Endothelial cell (in vitro differentiated cells): ENCODE data around the gene SLC36A1. TPM values are rescaled to one million over a fixed set of nuclear protein-coding genes. Genes with fewer than 3 reads are reported as not detected.

ENCODE experiments used
- DNase-seq: peaks from one replicate; pipeline ENCODE4 v3.0.0; 2021; ENCODE audit warnings: low spot score
- H3K27ac Mint-ChIP-seq: one replicate; pipeline ENCODE4 v1.8.0; 2021; ENCODE audit warnings: mixed read lengths, inconsistent platforms; ENCODE audit not compliant: unreplicated experiment
- H3K27me3 Mint-ChIP-seq: one replicate; pipeline ENCODE4 v1.8.0; 2021; ENCODE audit warnings: mild to moderate bottlenecking, moderate library complexity, mixed read lengths, inconsistent platforms; ENCODE audit not compliant: unreplicated experiment
- H3K36me3 Mint-ChIP-seq: one replicate; pipeline ENCODE4 v1.8.0; 2021; ENCODE audit warnings: mild to moderate bottlenecking, low read depth, mixed read lengths, inconsistent platforms; ENCODE audit not compliant: unreplicated experiment
- H3K4me1 Mint-ChIP-seq: one replicate; pipeline ENCODE4 v1.8.0; 2021; ENCODE audit warnings: mild to moderate bottlenecking, mixed read lengths, inconsistent platforms; ENCODE audit not compliant: unreplicated experiment
- H3K4me3 Mint-ChIP-seq: one replicate; pipeline ENCODE4 v1.8.0; 2021; ENCODE audit warnings: mild to moderate bottlenecking, mixed read lengths, inconsistent platforms; ENCODE audit not compliant: unreplicated experiment
- H3K9me3 Mint-ChIP-seq: one replicate; pipeline ENCODE4 v1.8.0; 2021; ENCODE audit warnings: mixed read lengths, inconsistent platforms; ENCODE audit not compliant: unreplicated experiment
- long read RNA-seq: library from polyadenylated mRNA; unstranded; transcript quantifications from one replicate; pipeline ENCODE4 v2.0.0, GENCODE V29; 2020; ENCODE audit not compliant: unreplicated experiment
- total RNA-seq: library from RNA; stranded (reverse); fragmentation: NEBNext Ultra II Directional; extraction: Animal tissue kit (Norgen Biotek cat#: 25700); gene quantifications from one replicate; pipeline ENCODE4 v1.2.1, GENCODE V29; 2021; ENCODE audit not compliant: unreplicated experiment
- TF ChIP-seq, protein P1 (sequence below): fragments of 200-600 bp; sonication (generic); IDR thresholded peaks from one replicate; pipeline ENCODE4 v1.5.0; 2021; ENCODE audit warnings: antibody characterized with exemption; ENCODE audit not compliant: unreplicated experiment

Gene SLC36A1
- 4.8 TPM for total RNA-seq
- long read RNA-seq: 0 reads

DNA sequence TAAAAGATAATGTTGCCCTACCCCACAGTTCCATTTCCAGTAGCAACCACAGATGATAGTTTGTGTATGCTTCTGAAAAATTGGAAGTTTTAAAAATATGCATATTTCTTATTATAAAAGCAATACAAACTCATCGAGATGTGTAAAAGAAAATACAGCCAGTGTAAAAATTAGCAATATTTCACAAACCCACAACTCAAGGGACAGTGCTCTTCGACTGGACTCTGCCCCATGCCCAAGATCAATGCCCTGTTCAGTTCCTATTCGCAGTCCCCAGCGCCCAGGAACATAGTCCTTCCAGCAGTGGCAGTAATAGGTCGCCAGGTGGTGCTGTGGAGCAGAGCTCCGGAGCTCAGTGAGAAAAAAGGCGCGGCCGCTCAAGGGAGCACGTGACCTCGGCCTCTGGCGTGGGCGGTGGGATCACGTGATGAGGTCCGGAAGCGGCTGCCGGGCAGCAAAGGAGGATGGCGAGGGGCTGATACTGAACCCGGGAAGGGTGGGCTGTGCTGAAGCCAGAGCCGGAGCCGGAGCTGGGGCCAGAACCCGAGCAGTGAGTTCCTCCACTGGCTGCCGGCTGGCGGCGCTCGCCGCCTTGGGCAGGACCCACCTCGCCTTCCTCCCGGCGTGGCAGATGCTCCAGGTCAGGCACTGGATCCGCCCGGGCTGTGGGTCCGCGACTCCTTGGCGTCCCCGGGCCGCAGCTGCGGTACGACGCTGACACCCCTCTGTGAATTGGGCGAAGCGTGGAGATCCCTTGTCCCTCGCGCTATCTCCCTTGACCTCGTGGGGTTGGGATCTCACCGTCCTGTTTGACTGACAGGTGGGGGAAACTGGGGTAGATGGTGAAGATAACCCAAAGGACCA lies at the start of gene SLC36A1:
Gene SLC36A1 (plus strand): TSS at position 430 of the 864 bp plus-strand sequence. CDS start 11,190 bp downstream, outside the sequence.
- DNase-seq: peak; percentile 93
- H3K36me3 Mint-ChIP-seq: no peaks in the 10 kb centered on the region
- H3K9me3 Mint-ChIP-seq: no peaks in the 10 kb centered on the region
- peaks cover 3% of the 10 kb centered on the region for H3K27me3 Mint-ChIP-seq
- no peak within 1 kb of the TSS for H3K27ac Mint-ChIP-seq
- peak within 1 kb of the TSS; percentile 94 for H3K4me3 Mint-ChIP-seq
- TF ChIP-seq, protein P1, sequence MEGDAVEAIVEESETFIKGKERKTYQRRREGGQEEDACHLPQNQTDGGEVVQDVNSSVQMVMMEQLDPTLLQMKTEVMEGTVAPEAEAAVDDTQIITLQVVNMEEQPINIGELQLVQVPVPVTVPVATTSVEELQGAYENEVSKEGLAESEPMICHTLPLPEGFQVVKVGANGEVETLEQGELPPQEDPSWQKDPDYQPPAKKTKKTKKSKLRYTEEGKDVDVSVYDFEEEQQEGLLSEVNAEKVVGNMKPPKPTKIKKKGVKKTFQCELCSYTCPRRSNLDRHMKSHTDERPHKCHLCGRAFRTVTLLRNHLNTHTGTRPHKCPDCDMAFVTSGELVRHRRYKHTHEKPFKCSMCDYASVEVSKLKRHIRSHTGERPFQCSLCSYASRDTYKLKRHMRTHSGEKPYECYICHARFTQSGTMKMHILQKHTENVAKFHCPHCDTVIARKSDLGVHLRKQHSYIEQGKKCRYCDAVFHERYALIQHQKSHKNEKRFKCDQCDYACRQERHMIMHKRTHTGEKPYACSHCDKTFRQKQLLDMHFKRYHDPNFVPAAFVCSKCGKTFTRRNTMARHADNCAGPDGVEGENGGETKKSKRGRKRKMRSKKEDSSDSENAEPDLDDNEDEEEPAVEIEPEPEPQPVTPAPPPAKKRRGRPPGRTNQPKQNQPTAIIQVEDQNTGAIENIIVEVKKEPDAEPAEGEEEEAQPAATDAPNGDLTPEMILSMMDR: peak; percentile 95
- peaks cover 5% of the 10 kb centered on the region for H3K4me1 Mint-ChIP-seq

DNA sequence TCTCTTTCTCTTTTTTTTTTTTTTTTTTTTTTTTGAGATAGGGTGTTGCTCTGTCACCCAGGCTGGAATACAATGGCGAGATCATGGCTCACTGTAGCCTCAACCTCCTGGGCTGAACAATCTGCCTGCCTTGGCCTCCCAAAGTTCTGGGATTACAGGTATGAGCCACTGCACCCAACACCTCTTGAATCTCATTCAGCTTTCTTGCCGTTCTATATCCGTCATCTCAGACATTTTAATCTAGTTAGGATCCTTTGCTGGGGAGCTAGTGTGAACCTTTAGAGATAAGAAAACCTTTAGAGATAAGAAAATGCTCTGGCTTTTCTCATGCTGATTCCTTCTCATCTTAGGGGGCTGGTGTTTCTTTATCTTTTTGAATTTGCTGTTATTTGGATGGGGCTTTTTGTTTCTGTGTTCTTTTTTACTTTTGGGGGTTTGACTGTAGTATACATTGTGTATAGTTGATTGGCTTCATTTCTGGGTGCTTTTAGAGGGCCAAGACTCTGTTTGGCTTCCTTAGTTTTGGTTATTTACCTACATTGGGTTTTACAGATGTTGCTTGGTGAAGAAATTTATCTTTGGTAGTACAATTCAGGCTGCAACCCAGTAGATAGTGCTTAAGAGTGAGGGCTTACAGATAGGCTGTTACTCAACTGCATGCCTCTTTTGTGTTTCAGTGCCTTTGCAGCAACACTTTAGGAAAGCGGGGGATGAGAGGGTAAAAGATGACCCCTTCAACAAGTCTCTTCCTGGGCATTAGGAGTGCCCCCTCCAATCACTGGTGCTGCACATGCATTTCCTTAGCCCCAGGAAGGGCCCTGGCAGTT lies 41.9 kb upstream of the SLC36A1 start:
- TF ChIP-seq, protein P1: no peak
- peaks cover 14% of the 10 kb centered on the region for H3K4me1 Mint-ChIP-seq
- no peaks in the 10 kb centered on the region for H3K27me3 Mint-ChIP-seq
- DNase-seq: no peak
- H3K27ac Mint-ChIP-seq: no peak overlapping the region
- no peaks in the 10 kb centered on the region for H3K36me3 Mint-ChIP-seq
- H3K4me3 Mint-ChIP-seq: no peak overlapping the region
- no peaks in the 10 kb centered on the region for H3K9me3 Mint-ChIP-seq

DNA sequence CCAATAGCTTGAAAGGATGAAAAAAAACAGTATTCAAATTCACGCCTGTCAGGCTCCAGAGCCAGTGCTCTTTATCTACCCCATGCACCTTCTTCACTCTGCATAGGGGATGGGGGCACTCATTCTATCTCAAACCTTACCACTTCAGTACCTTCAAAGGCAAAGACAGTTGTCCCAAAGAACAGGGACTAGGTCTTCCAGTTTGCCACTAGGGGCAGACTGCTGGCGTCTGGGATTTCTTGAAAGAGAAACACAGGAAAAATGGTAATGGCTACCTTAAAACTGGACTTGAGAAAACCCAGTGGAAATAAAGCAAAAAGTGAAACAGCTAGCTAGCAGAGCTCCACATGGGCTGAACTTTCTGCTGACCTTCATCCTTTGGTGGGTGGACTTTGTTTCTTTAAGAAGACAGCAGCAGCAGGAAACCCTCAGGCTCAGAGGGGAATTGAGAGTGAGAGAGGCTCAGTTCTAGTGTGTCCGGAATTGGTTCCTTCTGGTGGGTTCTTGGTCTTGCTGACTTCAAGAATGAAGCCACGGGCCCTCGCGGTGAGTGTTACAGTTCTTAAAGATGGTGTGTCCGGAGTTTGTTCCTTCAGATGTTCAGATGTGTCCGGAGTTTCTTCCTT lies 41.0 kb upstream of the SLC36A1 start:
- TF ChIP-seq, protein P1: peak; percentile 57
- Mint-ChIP-seq H3K27me3 (peaks cover 2% of the 10 kb centered on the region), H3K27ac (no peak overlapping the region), H3K9me3 (no peaks in the 10 kb centered on the region), H3K4me3 (no peak overlapping the region), H3K4me1 (peaks cover 14% of the 10 kb centered on the region), H3K36me3 (no peaks in the 10 kb centered on the region)
- DNase-seq: no peak

DNA sequence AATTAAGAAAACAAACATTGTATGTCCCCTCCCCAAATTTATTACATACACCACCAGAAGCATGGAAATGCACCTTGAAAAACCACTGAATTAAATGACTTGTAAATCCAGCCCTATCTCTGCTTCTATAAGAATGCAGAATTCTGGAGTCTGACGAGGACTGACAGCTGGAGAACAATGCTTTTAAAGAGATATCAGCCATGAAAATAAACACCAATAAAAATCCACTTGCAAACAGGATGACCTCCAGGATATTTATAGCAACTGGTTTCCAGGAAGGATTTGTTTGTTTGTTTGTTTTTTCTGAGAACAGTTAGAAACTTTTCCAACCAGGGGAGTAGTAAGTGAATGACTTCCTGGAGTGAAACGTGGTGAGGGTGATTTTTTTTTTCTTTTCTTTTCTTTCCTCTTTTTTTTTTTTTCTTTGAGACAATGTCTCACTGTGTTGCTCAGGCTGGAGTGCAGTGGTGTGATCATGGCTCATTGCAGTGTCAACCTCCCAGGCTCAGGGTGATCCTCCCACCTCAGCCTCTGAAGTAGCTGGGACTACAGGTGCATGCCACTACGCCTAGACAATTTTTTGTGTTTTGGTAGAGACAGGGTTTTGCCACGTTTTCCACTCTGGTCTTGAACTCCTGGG lies 38.7 kb upstream of the SLC36A1 start:
- no peaks in the 10 kb centered on the region for H3K36me3 Mint-ChIP-seq
- H3K4me1 Mint-ChIP-seq: peaks cover 14% of the 10 kb centered on the region
- peak overlapping the region; percentile 96 for H3K27ac Mint-ChIP-seq
- no peaks in the 10 kb centered on the region for H3K9me3 Mint-ChIP-seq
- no peak for DNase-seq
- H3K27me3 Mint-ChIP-seq: peaks cover 2% of the 10 kb centered on the region
- TF ChIP-seq, protein P1: no peak
- H3K4me3 Mint-ChIP-seq: no peak overlapping the region
